KG1 (cell line): ENCODE data around the gene SULT2A1.
"Not testable (repeated sequence)": the region's sequence is repeated elsewhere in the genome, so short reads cannot be mapped to it uniquely, and the experiment has no call there.

Experiments
- DNase-seq: peaks from one replicate; lab custom pipeline; 2025; lab: John Stamatoyannopoulos, UW

SULT2A1 gene

DNA sequence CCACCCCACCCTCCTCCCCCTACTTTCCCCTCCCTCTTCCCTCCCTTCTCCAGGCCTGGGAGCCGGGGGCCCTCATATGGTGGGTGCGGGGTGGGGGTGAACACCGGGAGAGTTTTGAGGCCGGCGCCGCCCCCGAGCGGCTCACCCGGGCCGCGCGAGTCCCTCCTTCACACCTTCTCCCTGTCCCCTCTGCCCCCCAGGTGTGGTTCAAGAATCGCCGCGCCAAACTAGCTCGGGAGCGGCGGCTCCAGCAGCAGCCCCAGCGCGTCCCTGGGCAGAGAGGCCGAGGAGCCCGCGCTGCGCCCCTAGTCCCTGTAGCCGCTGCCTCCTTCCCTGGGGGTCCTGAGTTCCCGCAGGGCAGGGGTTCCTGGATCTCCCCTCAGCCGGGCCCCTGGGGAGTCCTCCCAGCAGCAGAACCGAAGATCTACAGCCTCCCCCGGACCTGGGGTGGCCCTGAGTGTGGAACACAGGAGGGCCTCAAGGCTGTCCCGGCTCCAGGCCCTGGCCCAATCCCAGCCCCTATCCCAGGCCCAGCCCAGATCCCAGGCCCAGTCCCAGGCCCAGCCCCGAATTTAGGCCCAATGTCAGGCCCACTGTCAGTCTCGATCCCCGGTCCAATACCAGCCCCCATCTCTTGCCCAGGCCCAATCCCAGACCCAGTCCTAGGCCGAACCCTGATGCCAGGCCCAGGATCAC lies 25.4 kb downstream of the SULT2A1 start:
- DNase-seq = no peak

DNA sequence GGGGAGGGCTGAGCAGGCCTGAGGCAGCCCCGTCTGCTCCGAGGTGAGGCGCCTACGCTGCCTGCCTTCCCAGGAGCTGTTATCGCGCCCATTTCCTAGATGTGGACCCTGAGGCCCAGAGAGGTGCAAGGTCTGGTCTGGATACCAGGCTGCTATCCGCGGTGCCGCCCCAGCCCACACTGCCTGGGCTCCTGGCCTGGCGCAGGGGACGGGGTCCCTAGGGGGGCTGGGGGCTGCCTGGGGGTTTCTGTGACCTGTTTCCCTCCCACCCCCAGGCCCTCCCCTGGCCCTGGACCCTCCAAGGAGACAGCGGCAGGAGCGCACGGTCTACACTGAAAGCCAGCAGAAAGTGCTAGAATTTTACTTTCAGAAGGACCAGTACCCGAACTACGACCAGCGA lies 26.3 kb downstream of the SULT2A1 start:
- DNase-seq = not testable (repeated sequence)

DNA sequence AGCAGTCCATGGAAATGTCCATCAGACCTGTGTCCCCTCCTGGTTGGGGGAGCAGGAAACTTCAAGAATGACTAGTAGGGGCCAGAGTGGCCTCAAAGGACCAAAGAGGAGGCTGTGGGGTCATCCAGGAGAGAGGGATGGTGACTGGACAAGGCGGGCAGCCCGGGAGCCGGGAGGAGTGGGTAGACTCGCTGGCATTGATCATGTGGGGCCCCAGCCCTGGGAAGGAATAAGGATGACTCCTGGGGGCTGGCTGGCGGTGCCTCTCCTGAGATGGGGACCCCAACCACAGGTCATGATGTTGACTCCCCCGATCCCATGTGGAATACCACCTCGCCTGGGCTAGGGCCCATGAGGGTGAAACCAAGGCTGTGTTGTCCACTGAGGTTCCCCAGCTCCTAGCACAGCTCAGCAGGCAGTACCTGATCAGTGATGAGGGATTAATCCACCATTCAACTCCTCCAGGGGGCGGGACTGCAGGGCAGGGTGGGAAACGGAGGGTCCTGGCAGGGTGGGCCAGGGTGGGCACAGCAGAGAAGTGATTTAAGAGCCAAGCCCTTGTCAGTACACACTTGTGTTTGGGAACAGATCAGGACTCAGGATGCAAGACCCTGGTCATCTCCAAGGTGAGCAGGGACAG lies 27.3 kb downstream of the SULT2A1 start, which contains the start of gene TPRX2:
TPRX2 (plus strand) TSS at position 590 of the 640 bp plus-strand sequence; CDS start at position 602, 12 bp downstream.
- DNase-seq = not testable (repeated sequence)

GRCh38 chr19:47858231-47858630 lies 27.9 kb downstream of the SULT2A1 start:
- DNase-seq = not testable (repeated sequence)

DNA sequence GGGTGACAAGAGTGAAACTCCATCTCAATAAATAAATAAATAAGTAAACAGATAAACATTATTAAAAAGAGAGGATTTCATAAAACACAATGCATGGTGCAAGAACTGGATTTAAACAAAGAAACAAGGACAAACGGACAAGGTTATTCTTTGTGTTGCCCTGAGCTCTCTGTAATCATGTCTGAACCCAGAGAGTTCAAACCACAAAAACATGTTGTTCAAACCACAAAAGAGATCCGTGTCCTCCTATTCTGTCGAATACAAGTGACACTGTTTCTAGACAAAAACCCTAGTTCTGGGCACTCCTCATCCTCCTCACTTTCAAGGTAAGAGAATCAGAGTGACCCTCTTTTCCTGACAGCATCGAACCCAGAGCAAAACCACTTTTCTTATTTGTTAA lies 31.7 kb downstream of the SULT2A1 start:
- no peak for DNase-seq

DNA sequence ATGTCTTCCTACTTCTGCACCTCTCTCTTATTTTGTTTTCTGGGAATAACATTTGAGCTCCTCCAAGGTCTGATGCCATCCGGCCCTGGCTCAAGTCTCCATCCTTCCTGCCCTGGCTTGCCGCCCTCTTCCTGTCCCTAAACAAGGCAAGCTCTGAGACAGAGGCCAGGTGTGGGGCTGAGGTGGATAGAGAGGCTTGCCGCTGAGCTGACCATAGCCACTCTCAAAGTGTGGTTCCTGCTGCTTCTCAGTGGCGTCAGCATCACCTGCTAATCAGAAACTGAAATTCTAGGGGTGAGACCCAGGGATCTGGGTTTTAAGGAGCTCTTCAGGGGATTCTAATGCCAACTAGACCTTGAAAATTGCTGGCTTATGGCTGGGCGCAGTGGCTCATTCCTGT lies 33.1 kb downstream of the SULT2A1 start:
- DNase-seq = no peak

DNA sequence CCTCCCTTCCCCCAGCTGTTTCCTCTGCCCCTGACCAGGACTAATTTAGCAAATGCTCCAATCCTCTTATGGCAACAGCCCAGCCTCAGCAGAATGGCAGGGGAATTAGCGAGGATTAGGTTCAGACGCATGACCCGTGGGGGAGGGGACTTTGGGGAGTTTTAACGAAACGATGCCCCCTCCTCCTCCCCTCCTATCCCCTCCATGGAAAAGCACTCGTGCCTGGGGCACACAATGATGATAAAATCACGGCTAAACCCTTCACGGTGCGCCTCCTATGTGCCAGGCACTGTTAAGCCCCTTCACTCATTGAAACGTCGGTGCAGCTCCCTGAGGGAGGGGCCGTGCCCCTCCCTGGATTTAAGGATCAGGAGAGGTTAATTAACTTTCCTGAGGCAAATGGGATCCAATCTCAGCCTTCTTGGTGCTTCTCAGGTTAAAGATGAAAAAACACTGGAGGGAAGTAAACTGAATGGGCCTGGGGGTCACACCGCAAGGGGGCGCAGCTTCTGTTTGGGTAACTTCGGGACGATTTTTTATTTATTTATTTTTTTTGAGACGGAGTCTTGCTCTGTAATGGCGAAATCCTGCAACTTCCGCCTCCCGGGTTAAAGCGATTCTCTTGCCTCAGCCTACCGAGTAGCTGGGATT lies 37.2 kb downstream of the SULT2A1 start:
- DNase-seq = no peak

GRCh38 chr19:47848425-47848822 lies 37.7 kb downstream of the SULT2A1 start:
- DNase-seq = no peak

- no peak for DNase-seq
These were observed 43.2 kb downstream of the SULT2A1 start for GRCh38 chr19:47842941-47843340.

DNA sequence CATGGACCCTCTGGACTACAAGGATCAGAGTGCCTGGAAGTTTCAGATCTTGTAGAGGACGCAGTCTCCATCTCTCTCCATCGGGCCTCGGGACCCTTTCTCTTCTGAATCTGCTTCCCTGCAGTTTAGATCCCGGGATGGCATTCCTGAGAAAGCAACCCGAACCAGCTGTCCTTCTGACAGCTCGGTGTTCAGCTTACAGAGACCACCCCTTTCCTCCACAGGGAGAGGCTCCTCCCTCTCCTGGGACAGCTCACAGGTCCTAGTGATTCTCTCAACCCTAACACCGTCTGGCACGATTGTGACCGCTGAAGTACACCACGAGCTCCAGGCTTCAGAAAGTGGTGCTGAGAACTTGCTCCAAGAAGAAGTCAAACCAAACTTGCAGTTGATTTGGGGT lies 46.2 kb downstream of the SULT2A1 start:
- no peak for DNase-seq

DNA sequence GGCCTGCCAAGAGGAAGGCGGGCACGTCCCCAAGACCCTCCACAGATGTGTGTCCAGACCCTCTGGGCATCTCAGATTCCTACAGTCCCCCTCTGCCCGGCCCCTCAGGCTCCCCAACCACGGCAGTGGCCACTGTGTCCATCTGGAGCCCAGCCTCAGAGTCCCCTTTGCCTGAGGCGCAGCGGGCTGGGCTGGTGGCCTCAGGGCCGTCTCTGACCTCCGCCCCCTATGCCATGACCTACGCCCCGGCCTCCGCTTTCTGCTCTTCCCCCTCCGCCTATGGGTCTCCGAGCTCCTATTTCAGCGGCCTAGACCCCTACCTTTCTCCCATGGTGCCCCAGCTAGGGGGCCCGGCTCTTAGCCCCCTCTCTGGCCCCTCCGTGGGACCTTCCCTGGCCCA lies 46.7 kb downstream of the SULT2A1 start:
- no peak for DNase-seq

DNA sequence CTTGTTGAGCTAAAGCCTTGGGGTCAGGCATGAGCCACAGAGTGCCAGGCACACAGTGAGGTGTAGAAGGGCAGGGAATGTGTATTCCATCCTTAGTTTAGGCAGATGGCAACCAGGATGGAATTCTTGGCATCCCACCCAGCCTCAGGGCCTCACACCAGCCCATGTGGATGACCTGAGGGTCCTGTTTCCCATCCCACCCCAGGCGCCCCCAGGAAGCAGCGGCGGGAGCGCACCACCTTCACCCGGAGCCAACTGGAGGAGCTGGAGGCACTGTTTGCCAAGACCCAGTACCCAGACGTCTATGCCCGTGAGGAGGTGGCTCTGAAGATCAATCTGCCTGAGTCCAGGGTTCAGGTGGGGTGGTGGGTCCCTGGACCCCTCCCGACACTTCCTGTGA lies 50.1 kb downstream of the SULT2A1 start:
- DNase-seq = no peak

GRCh38 chr19:47832723-47833122 lies 53.4 kb downstream of the SULT2A1 start:
- DNase-seq = no peak

- DNase-seq = no peak
These were observed 59.3 kb downstream of the SULT2A1 start for GRCh38 chr19:47826800-47827199.

GRCh38 chr19:47824396-47824795 lies 61.7 kb downstream of the SULT2A1 start:
- DNase-seq = no peak

DNA sequence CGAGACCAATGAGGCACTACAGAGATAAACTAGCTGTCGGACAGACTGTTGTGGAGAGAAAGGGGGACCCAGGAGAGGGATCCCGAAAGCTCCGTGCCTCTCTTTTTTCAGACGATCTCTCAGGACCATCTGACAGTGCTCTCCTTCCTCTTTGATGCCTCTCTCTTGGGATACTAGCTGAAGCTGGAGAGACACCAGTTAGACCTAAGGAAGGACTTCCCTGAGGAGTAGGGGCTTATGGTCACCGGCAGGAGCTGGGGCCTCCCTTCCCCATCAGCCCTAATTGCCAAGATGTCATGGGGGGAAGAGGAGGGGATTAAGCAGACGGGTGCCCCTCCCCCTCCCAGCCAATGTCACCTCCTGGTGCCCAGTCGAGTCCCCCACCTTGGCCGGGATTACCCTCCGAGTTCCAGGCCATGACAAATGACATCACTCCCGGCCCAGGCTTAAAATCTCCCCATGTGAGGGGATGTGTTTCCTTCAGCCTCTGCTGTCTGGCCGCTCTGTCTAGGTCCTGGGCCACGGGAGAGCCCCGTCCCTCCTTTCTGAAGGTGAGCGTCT lies 64.6 kb downstream of the SULT2A1 start, which contains the start of gene CRX:
CRX (plus strand) TSS at position 478 of the 561 bp plus-strand sequence. CDS start 12,507 bp downstream, outside the sequence.
- no peak for DNase-seq
